GM10847 (cell line): ENCODE measurements around the gene FAM222A.

Source experiments
- POLR2A ChIP-seq: IDR thresholded peaks from 2 replicates; pipeline ENCODE4 v1.6.1; 2011; ENCODE audit not compliant: insufficient read length; ENCODE audit errors: extremely low read depth

Gene FAM222A

DNA sequence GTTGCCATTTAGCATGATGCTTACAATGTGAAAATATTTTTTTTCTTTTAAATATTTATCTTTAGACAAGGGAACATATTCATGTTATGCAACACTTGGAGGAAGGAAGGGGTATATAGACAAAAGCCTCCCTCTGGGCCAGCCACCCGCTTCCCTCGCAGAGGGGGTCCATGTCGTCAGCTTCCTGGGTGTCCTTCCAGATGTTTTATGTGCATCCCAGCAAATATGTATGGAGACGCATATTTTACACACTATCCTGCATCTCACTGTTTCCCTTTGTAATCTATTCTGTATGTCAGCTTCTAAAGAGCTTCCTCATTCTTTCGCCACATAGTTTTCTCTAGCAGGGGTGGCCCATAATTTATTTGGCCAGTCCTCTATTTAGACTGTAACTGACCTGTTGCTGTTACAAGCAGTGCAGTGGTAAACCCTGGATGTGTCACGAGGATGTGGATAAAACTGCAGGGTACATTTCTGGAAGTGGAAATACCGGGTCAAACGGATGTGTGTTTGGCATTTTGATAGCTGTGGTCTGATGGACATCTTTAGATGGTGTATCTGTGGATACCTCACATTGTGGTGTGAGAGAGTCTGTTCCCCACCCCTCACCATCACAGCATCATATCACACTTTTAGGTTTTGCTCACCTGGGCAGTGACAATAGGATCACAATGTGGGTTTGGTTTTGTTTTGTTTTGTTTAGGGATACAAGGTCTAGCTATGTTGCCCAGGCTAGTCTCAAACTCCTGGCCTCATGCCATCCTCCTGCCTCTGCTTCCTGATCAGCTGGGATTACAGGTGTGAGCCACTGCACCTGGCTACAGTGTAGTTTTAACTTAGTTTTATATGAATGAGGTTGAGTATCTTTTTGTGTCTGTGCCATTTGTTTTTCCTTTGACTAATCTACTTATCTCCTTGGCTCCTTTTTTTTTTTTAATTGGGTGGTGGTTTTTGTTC is 31.6 kb downstream of the FAM222A start:
- TF ChIP-seq POLR2A: no peak

GRCh38 chr12:109752117-109753053 is 38.8 kb downstream of the FAM222A start:
- no peak for TF ChIP-seq POLR2A

DNA sequence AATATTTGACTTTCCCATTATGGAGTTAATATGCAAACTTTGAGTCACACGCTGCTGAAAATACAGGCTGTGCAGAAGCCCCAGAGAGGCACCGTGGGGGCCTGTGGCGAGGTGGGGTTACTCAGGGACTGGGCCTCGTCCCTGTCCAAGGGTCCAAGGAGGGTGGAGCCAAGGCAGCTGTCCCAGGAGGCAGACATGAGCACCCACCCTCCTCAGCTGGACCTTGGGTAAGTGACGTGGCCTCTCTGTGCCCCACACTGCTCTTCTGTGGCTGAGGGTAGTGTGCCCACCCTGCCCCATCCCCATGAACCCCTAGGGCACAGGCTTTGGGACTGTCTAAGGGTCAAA is 39.4 kb downstream of the FAM222A start:
- no peak for TF ChIP-seq POLR2A

DNA sequence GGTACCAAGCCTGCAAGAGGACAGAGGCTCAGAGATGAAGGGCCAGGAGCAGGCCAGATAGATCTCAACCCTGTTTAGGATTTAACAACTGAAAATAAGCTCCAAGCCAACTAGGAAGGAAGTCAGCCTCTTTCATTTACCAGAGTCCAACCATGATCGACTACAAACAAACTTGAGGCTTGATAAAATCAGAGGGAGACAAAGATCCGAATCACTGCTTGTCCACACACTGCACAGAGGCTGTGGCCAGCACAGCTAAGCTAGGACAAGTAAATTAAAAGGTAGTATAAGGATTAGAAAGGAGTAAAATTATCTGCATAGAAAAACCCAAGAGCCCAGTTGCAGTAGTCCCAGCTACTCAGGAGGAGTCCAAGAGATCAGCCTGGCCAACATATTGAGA is 40.3 kb downstream of the FAM222A start:
- no peak for TF ChIP-seq POLR2A

- TF ChIP-seq POLR2A: no peak
Observed at GRCh38 chr12:109756457-109756856, 42.8 kb downstream of the FAM222A start.

DNA sequence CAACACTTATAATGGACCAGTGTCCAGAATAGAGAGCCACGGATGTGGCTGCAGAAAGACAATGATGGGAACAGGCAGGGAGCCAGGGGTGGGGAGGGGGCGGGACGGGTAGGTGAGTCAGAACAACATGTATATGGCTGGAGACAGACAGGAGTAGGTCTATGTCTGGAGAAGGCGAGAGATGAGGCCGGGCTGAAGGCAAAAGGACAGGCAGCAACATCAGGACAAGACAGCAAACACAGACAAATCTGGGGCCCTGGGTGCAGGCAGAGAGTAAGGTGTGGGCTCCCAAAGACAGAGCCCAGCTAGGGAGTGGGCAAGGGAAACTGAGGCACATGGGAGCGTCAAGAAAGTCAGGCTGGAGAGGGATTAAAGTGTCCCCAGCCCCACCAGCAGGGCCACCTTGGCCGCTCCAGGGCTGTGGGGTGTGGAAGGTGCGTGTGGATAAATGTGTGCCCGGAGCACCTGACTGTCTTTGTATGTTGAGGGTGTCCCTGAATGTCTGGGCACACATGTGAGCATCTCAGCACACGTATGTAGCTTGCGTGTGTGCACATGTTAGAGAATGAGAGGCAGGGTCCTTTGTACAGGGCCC is 44.1 kb downstream of the FAM222A start:
- no peak for TF ChIP-seq POLR2A

- TF ChIP-seq POLR2A: no peak
Observed at GRCh38 chr12:109758426-109759420, 45.1 kb downstream of the FAM222A start.

- TF ChIP-seq POLR2A: no peak
Observed at GRCh38 chr12:109759595-109759994, 46.0 kb downstream of the FAM222A start.

DNA sequence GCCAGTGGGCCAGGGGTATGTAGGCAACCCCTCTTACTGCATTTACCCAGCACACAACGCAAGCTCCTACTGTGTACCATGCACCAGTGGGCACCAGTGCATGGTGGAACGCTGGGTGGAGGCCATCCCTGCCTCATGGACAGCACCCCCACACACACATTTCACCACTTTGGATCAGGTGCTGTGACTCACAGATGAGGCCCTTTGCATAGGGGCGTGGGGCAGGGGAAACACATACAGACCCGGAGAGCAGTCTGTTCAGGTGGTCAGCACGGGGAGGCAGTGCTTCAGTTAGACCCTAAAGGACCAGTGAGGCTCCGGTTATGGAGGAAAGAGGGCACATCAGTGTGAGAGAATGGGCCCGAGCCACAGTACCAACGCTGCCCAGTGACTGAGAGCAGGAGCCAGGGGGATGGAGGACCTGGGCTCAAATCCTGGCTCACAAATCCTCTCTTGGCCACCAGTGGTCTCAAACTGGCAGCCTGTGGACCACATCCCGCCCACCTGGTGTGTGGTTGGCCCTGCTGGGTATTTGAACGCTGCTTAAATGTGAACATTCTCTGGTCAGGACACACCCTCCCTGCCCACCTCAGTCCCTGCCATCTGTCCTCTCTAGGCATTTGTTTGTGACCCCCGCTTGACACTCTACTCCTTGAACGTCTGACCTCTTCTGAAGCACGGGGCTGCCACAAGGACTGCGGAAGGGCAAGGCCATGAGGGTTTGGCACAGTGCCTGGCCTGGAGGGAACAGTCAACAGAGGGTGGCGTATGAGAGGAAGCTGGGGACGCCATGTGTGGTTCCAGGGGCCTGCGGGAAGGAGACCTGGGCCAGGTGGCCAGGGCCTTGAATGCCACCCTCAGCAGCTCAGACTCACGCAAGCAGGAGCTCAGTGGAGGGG is 46.7 kb downstream of the FAM222A start:
- TF ChIP-seq POLR2A: no peak

DNA sequence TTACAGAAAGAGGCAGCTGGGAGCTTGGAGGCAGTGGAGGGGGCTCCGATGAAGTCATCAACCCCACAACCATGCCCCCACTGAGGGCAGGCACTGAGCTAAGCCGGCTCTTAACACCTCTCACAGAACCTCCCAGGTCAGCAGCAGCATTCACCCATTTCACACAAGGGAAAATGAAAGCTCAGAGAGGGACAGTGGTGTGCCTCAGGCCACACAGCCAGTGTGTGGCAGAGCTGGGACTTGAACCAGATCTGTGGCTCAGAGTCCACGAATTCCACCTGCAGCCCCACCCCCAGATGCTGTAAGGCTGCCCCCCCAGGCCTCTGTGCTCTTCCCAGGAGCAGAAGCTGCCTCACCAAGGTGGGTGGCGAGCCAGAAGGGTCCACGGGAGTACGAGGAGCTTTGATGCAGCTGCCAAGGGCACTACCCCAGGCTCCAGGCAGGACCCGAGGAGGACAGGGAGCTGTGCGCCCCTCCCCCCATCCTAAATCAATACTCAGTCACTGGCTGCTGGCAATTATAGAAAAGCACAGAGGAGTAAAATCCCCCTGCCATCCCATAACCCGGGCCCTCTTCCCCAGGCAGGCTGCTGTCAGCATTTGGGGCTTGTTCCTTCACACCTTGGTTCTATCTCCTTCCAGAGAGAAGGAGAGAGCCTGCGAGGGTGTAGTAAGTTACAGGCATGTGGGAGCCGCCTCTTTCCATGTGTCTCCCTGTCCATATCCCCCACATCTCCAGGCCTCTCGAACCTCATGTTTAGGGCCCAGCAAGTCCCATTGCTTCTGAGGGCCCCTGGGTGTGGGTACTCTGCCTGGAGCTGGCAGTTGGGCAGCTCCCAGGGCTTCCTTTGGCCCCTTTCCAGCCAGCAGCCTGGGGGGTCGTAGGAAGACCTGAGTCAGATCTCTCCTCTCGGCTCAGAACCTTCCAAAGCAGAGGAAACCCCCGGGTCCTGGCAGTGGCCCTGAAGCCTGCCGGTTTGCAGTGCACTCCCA is 47.6 kb downstream of the FAM222A start:
- TF ChIP-seq POLR2A: no peak

DNA sequence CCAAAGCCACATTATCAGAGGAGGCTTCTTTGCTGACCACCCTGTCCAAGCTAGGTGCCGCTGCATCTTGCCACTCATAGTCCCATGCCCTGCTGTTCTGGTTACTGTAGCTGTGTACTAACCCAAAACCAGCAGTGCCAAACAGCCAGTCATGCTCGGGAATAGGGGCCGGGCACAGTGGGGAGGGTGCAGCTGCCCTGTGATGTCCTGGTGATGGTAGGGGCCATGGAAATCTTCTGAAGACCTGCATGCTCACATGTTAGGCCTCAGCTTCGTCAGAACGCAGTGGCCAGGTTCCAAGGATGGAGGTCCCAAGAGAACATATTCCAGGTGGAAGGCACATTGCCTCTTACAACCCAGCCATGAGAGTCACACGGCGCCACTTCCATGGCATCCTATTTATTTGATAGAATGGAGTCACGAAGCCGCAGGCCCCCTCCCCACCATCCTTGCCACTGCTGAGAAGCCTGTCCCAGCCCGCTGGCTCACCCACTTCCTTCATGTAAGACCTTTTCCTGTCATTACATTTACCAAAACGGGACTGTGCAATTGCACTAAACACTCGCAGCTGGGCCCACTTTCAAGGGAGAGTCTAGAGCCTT is 48.5 kb downstream of the FAM222A start:
- TF ChIP-seq POLR2A: no peak
